ENCODE results near the gene SNAPC4. TPM values are rescaled to one million over a fixed set of nuclear protein-coding genes. Genes with fewer than 3 reads are reported as not detected.
A peak's percentile ranks its signal among the peaks of the same experiment; 100 is the strongest.

The SNAPC4 gene
- total and polyA plus RNA-seq, 2 of the 8 experiments (the other 6 are each of a cell fraction or from before 2014, with no cell fraction given) = 6.9 to 18.1 TPM

DNA sequence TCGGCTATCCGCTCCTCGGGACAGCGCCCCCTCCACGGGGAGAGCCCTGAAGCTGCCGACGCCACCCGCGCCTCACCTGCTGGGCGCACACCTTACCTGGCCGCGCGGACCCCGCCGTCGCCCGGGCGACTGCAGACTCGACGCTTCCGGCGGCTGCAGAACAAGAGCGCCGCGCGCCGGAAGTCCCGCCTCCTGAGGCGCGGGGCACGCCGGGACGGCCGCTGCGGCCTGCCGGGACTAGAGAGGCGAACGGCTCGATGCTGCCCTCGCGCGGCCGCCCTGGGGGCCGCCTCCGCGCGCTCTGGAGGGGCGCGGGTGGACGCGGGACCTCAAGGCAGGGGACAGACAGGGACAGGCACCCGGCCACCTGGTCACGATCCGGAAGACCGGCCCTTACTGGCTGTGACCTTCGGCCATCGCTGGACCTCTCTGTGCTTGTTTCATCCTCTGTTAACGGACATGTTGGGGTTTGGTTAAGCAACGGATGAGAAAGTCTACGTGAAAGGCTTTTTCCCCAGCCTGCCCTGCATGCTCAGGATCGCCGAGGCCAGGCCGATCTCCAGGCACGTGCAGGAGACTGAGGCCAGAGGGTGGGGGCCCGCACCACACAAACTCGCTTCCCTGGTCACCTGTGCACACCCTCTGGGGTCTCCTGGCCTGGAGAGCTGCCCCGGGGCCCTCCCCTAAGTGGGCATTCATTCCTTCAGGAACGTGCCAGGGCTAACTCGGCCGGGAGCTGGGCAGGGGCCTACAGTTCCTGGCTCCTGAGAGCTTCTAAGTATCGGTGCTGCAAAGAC is at the start of gene SNAPC4 (continued):
- TF ChIP-seq, protein P1, sequence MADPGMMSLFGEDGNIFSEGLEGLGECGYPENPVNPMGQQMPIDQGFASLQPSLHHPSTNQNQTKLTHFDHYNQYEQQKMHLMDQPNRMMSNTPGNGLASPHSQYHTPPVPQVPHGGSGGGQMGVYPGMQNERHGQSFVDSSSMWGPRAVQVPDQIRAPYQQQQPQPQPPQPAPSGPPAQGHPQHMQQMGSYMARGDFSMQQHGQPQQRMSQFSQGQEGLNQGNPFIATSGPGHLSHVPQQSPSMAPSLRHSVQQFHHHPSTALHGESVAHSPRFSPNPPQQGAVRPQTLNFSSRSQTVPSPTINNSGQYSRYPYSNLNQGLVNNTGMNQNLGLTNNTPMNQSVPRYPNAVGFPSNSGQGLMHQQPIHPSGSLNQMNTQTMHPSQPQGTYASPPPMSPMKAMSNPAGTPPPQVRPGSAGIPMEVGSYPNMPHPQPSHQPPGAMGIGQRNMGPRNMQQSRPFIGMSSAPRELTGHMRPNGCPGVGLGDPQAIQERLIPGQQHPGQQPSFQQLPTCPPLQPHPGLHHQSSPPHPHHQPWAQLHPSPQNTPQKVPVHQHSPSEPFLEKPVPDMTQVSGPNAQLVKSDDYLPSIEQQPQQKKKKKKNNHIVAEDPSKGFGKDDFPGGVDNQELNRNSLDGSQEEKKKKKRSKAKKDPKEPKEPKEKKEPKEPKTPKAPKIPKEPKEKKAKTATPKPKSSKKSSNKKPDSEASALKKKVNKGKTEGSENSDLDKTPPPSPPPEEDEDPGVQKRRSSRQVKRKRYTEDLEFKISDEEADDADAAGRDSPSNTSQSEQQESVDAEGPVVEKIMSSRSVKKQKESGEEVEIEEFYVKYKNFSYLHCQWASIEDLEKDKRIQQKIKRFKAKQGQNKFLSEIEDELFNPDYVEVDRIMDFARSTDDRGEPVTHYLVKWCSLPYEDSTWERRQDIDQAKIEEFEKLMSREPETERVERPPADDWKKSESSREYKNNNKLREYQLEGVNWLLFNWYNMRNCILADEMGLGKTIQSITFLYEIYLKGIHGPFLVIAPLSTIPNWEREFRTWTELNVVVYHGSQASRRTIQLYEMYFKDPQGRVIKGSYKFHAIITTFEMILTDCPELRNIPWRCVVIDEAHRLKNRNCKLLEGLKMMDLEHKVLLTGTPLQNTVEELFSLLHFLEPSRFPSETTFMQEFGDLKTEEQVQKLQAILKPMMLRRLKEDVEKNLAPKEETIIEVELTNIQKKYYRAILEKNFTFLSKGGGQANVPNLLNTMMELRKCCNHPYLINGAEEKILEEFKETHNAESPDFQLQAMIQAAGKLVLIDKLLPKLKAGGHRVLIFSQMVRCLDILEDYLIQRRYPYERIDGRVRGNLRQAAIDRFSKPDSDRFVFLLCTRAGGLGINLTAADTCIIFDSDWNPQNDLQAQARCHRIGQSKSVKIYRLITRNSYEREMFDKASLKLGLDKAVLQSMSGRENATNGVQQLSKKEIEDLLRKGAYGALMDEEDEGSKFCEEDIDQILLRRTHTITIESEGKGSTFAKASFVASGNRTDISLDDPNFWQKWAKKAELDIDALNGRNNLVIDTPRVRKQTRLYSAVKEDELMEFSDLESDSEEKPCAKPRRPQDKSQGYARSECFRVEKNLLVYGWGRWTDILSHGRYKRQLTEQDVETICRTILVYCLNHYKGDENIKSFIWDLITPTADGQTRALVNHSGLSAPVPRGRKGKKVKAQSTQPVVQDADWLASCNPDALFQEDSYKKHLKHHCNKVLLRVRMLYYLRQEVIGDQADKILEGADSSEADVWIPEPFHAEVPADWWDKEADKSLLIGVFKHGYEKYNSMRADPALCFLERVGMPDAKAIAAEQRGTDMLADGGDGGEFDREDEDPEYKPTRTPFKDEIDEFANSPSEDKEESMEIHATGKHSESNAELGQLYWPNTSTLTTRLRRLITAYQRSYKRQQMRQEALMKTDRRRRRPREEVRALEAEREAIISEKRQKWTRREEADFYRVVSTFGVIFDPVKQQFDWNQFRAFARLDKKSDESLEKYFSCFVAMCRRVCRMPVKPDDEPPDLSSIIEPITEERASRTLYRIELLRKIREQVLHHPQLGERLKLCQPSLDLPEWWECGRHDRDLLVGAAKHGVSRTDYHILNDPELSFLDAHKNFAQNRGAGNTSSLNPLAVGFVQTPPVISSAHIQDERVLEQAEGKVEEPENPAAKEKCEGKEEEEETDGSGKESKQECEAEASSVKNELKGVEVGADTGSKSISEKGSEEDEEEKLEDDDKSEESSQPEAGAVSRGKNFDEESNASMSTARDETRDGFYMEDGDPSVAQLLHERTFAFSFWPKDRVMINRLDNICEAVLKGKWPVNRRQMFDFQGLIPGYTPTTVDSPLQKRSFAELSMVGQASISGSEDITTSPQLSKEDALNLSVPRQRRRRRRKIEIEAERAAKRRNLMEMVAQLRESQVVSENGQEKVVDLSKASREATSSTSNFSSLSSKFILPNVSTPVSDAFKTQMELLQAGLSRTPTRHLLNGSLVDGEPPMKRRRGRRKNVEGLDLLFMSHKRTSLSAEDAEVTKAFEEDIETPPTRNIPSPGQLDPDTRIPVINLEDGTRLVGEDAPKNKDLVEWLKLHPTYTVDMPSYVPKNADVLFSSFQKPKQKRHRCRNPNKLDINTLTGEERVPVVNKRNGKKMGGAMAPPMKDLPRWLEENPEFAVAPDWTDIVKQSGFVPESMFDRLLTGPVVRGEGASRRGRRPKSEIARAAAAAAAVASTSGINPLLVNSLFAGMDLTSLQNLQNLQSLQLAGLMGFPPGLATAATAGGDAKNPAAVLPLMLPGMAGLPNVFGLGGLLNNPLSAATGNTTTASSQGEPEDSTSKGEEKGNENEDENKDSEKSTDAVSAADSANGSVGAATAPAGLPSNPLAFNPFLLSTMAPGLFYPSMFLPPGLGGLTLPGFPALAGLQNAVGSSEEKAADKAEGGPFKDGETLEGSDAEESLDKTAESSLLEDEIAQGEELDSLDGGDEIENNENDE (IDR thresholded peaks at IDR 0.05; ENCODE audit: insufficient replicate concordance, low read length) = no peak
- no peak for TF ChIP-seq CEBPB (IDR thresholded peaks at IDR 0.05; ENCODE audit: low read depth, low read length)
- no peak for TF ChIP-seq POU5F1 (IDR thresholded peaks at IDR 0.05; ENCODE audit: low read depth, low read length)
- TF ChIP-seq RBBP5 (IDR thresholded peaks at IDR 0.05; ENCODE audit: borderline replicate concordance, low read depth, low read length) = no peak
- TF ChIP-seq, protein P2, sequence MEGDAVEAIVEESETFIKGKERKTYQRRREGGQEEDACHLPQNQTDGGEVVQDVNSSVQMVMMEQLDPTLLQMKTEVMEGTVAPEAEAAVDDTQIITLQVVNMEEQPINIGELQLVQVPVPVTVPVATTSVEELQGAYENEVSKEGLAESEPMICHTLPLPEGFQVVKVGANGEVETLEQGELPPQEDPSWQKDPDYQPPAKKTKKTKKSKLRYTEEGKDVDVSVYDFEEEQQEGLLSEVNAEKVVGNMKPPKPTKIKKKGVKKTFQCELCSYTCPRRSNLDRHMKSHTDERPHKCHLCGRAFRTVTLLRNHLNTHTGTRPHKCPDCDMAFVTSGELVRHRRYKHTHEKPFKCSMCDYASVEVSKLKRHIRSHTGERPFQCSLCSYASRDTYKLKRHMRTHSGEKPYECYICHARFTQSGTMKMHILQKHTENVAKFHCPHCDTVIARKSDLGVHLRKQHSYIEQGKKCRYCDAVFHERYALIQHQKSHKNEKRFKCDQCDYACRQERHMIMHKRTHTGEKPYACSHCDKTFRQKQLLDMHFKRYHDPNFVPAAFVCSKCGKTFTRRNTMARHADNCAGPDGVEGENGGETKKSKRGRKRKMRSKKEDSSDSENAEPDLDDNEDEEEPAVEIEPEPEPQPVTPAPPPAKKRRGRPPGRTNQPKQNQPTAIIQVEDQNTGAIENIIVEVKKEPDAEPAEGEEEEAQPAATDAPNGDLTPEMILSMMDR (IDR thresholded peaks at IDR 0.05; ENCODE audit: control extremely low read depth in 1 of 3, insufficient read depth in 1 of 3, low read depth in 1 of 3, low read length in 3 of 3) = peak in 2 of 3 experiments; percentile 86 to 92; a peak in 3 of 4 replicates
- TF ChIP-seq EP300 (IDR thresholded peaks at IDR 0.05; ENCODE audit: borderline replicate concordance in 1 of 2, low read depth in 2 of 2, low read length in 2 of 2) = peak in 1 of 2 experiments; percentile 37; a peak in 1 of 3 replicates
- no peak for TF ChIP-seq KDM5A (IDR thresholded peaks at IDR 0.05; ENCODE audit: low read length)
